Activated T-cell treated with anti-CD3 and anti-CD28 coated beads for 4 hours (primary cell): ENCODE data around the gene NRIP3.
"Not testable (repeated sequence)": the region's sequence is repeated elsewhere in the genome, so short reads cannot be mapped to it uniquely, and the experiment has no call there.

Source experiments
- DNase-seq: peaks from one replicate; pipeline ENCODE4 v3.0.0-alpha.2; 2020

NRIP3 gene

GRCh38 chr11:9014826-9015225 lies 11.0 kb upstream of the NRIP3 start:
- DNase-seq, result no peak

DNA sequence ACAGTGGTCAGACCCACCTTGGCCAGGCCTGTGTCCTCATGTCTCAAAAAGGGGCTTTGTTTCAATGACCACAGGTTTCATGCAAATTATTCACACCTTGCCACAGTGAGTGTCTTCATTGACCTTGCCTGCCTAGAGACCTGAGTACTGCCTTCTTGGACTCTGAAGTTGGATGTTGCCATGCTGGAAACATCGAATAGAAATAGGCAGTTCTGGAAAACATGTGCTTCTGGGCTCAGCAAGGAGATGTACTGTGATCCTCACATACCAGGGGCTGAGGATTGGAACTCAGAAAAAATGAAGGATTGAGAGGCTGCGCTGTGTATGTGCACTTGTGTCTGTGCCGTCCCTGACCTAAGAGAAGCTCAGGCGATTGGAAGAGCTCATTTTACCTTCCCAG lies 9.6 kb upstream of the NRIP3 start:
- no peak for DNase-seq

DNA sequence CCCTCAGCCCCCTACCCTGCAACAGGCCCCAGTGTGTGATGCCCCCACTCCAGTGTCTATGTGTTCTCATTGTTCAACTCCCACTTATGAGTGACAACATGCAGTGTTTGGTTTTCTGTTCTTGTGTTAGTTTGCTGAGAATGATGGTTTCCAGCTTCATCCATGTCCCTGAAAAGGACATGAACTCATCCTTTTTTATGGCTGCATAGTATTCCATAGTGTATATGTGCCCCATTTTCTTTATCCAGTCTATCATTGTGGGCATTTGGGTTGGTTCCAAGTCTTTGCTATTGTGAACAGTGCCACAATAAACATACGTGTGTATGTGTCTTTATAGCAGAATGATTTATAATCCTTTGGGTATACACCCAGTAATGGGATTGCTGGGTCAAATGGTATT lies 5.7 kb upstream of the NRIP3 start:
- DNase-seq, result not testable (repeated sequence)

DNA sequence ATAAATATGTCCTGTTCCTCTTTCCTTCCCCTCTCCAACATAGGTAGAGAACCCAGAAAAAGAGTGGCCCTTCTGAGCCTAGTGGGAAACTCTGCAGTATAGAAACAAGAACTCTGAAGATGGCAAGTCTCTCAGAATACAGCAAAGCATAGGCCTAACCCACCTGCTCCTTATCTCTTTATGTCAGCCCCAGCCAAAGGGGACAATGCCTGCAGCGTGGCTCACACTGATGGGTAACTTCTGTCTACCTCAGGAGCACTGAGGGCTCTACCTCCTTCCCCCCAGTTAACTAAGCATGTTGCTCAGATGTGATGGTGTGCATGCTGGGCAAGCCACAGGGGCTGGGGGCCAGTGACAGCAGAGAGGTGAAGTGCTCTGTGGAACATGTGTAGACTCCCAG lies 4.9 kb upstream of the NRIP3 start:
- no peak for DNase-seq

- DNase-seq, result no peak
These were observed 4.3 kb upstream of the NRIP3 start for GRCh38 chr11:9008011-9008550.

DNA sequence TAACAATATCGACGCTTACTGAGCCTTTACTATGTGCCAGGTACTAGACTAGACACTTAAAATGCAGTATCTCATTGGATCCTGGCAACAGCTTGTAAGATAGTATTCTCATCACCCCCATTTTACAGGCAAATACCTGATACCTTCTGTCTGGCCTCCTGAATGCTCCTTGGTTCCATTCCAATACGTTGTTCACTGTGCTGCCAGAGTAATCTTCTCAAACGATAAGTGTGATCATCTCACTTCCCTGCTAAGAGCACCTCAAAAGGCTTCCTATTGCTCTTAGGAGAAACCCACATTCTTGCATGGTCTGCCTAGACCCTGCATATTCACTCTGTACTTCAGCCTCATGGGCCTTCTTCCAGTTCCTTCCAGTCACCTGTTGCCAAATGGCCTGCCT lies 1.3 kb upstream of the NRIP3 start:
- no peak for DNase-seq

GRCh38 chr11:9004183-9004926 lies 554 bp upstream of the NRIP3 start:
- peak; percentile 11 for DNase-seq

GRCh38 chr11:9002920-9003572 lies 755 bp downstream of the NRIP3 start:
- DNase-seq, result no peak

DNA sequence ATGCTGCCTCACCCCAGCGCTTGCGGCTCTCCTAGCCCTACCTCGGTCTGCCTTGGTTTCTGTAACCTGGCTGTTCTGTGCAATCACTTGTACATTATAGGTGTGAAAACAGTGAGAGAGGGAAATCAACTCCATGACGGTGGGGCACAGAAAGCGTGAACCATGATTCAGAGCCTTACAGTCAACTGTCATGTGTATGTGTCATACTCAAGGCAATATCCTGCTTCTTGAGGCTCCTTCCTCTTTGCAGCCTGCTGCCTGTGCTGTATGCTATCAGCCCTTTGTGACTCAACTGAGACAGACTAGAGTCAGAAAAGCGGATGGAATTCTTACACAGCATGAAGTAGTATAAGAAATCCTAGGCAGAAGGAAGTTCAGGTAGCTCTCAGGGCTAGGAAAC lies 2.1 kb downstream of the NRIP3 start:
- DNase-seq, result peak; percentile 21

DNA sequence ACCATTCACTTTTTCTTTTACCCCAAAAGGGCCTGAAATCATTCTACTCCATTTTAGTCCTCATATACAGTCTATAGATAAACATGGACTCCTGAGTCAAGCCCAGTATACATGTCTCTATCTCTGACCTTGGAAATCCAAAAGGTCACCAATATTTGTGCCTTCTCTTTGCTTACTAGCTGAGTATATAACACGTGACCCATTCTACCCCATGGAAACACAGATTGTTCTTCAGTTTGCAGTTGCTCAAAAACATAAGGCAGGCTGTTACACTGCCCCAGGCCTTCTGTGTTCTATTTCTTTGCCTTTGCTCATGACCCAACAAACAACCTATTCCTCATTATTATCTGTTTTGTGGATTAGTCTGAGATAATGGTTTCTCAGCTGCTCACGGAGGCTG lies 5.8 kb downstream of the NRIP3 start:
- DNase-seq, result no peak

- DNase-seq, result no peak
These were observed 6.3 kb downstream of the NRIP3 start for GRCh38 chr11:8997451-8997850.

DNA sequence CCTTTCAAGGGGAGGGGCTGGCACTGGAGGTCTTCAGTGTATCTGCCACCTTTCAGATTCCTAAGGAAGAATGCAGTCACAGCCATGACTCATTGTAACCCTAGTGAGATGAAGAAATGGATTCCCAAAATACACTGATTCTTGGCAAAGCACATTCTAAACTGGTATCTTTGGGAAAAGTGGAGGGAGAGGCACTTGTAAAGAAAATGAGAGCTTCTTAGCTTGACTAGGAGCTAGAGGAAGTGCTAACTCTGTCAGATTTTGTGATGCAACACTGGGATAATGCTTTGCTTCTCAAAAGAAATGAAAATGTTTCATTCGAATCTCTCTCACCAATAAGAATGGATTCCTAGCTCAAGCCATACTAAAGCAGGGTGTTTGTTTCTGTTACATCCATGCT lies 14.3 kb downstream of the NRIP3 start:
- DNase-seq, result no peak

GRCh38 chr11:8988329-8989234 lies 15.2 kb downstream of the NRIP3 start:
- no peak for DNase-seq

DNA sequence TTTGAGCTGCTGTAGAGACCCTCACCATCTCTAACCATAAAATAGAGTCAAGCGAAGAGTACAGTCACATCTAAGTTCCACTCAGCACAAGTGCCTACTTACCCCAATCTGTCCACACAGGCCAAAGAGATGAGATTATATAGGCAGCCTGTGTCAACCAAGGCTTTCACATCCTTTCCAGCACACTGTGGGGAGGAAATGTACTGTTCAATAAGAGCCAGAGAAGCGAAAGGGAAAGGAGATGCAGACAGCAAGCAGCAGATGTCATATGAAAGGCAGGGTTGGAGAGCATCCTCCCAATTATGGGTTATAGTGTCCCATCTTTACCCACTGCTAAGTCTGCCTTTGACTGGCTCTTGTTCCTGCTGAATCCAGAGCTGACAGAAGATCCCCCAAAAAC lies 16.4 kb downstream of the NRIP3 start:
- DNase-seq, result no peak

- DNase-seq, result not testable (repeated sequence)
These were observed 17.0 kb downstream of the NRIP3 start for GRCh38 chr11:8986772-8987171.

GRCh38 chr11:8985462-8985861 lies 18.3 kb downstream of the NRIP3 start:
- no peak for DNase-seq

GRCh38 chr11:8983552-8983951 lies 20.2 kb downstream of the NRIP3 start:
- DNase-seq, result no peak

DNA sequence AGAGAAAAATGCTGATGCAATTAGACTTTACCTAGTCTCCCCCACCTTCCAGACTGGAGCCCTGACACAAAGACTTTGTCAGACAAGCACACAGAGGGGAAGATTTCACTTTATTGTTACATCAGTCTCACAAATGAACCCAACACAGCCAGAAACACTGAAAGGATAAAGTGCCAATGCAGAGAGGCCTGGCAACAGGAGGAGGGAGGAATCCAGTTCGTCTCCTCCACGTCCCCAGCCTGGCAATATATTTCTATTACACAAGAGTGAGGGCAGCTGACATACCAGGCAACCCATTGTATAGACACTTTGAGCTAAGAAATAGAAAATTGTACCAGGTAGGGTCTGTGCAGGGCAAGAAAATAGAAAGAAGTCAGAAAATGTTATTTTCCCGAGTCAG lies 23.3 kb downstream of the NRIP3 start:
- DNase-seq, result no peak

DNA sequence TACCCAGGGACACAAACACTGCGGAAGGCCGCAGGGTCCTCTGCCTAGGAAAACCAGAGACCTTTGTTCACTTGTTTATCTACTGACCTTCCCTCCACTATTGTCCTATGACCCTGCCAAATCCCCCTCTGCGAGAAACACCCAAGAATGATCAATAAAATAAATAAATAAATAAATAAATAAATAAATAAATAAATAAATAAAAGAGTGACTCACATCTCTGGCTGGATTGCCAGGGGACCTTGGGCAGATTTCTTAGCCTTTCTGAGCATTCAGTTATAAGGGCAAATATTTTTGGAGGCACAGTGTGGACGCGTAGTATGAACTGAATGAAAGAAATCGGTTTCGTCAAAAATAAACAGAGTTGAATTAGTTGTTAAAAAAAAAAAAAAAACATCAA lies 24.4 kb downstream of the NRIP3 start:
- not testable (repeated sequence) for DNase-seq

- no peak for DNase-seq
These were observed 30.7 kb downstream of the NRIP3 start for GRCh38 chr11:8973121-8973520.

DNA sequence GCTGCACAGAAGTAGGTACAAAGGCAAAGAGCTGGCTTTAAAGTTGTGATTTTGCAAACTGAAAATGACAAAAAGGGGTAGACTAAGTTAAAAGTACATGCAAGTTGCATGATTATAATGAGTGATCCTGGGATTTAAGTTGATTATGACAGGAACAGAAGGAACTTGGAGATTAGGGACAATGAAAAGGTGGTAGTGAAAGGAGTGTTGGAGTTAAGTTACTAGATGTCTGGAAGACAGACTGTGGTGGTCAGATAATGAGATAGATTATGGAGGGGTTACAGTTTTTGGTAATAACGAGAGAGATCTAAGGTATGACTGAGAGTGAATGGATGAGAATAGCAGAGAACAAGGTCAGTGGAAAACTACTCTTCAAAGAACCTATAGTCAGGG lies 31.9 kb downstream of the NRIP3 start:
- no peak for DNase-seq

- DNase-seq, result no peak
These were observed 32.4 kb downstream of the NRIP3 start for GRCh38 chr11:8971196-8971923.

DNA sequence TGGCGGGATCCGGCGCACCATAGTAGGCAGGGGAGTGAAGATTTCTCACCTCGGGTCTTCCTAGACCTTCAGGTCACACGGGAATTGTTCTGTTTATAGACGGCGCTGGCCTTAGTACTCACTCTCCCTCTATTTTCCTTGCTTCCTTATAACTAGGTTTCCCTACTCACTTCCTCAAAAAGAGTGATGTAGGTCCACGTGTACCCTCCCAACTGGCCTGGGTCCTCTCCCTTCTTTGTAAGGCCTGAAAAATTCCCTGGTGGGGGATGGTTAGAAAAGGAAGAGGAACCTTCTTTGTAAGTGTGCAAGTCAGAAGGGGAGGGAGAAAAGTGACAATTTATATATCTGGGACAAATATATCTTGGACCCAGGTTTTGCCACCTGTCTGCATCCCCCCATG lies 36.6 kb downstream of the NRIP3 start:
- no peak for DNase-seq
